Posterior cingulate gyrus (tissue), 11 donors: ENCODE measurements around the gene ITGA6.
A peak's percentile ranks its signal among the peaks of the same experiment; 100 is the strongest.

Experiments
- DNase-seq, 10 donors: peaks; one replicate each; pipeline versions ENCODE4 v3.0.0 to v3.0.0-alpha.2; 2020 to 2021; ENCODE audit warnings: mixed read lengths in 3 of 10
- intact Hi-C: fragments of 100-400 bp; cut with DNase I; formaldehyde crosslinking; loops from one replicate; pipeline ENCODE4 v1.15.1; 2023

The ITGA6 gene

DNA sequence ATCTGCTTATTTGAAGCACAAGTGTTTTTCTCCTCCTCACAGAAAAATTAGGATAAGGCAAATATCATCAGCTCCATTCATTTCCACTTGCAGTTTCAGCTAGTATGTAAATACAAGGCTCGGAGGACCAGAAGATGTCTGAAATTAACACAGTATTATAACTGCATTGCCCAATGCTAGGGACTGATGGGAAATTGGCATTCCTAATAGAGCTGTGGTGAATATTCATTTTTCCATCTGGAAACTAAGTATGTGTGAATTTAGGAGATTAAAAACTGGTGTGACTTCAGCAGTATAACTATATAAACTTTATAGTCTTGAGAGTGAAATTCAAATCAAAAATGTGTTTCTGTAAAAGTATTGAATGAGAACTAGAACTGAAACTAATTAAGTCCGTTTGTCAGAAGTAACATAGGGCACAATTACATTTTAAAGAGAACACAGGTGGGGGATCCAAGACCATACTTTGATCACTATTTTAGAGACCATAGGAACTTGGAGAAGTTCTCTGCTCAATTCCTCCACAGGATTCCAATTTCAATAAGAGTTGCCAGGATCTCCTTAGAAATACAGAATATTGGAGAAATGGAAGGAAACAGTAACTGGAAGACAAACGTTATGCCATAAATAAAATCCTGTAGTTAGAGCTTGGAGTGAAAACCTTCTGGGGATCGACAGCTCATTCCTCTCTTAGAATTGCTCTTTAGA lies 12.1 kb upstream of the ITGA6 start:
- intact Hi-C loops: no loop called here
- no peak for DNase-seq

DNA sequence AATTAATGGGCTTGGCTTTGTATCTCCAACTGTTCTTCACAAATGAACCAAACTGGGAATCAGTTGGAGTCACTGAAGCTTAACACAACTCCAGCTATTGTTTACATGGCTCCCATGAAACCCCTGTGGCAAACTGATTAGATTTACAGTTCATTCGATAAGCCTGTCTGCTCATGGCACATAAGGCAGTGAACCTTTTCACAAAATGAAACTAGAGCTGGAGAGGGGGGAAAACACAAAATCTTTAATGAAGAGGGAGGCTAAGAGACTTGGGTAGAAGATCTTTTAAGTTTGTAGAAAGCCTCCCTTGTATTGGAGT lies 11.6 kb upstream of the ITGA6 start:
- DNase-seq: no peak
- intact Hi-C loops: no loop called here

DNA sequence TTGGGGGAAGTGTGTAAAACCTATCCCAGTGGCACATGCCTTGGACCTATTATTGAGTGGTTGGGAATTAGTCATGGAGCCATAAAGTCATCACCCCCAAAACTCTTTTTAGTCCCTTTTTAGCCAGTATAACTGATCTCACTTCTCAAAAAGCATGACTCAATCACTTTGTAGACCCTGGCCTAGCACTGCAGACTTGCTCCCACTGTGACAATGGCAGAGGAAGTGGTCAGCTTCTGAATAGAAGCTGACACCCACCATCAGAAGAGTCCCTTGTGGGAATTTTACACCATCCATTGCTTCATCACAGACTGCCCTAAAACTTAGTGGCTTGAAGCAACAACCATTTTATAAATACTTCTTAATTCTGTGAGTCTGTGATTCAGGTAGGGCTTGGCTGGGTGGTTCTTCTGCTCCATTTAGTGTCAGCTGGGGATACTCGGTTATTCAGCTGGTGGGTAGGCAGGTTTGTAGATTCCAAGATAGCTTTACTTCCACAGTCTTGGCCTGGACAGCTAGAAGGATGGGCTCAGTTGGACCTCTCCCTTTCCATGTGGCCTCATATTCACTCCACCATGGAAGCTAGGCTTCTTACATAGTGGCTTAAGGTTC lies 10.8 kb upstream of the ITGA6 start:
- intact Hi-C loops: no loop called here
- DNase-seq: no peak

DNA sequence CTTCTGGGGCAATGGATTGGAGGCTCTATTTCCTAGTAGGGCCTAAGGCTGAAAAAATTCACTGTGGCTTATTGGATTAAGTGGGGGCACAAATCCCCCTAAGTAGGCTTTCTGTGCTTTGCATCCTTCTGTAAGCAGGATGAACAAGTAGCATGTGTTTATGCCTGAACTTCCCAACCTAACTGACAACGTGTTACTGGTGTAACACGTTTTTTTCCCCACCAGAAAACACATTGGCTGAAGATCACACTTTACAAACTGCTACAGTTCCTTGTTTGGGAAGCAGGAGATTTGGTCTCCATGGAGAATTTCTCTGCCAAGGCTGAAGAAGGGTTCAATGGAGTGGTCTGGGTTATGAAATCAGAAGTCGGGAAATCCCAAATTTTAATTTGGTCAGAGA lies 7.2 kb upstream of the ITGA6 start:
- no peak for DNase-seq
- intact Hi-C loops: no loop called here

DNA sequence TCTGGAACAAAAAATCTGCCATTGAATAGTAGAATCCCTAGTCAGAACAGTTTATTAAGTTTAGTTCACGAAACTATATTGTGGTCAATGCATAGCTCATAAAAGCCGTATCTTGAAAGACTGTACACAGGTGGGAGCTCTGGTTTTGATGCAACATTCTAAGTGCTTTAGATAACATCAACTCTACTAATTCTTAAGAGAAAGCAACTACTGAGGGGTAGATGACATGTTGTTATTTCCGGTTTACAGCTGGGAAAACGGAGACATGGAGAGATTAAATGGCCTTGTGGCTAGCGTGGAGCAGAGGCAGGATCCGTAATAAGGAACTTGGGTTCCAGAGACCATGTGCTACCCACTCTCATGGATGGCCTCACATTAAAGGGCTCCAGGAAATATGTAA lies 4.2 kb upstream of the ITGA6 start:
- intact Hi-C loops: no loop called here
- DNase-seq: no peak

DNA sequence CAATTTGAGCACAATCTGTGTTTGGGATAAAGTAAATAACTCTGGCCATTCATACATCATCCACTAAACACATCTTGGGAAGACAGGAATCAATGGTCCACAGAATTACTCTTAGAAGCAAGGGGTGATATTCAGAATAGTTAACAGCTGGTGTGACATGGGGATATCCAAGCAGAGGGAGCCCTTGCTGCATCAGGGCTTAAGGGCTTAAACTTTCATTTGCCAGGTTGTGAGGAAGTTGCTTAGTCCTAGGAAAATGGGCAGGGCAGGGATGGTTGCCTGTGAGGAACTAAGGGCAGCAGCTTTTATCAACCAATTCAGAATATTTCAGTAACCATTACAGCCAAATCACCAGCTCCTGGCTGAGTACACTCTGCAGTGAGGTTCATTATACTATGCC lies 2.0 kb upstream of the ITGA6 start:
- intact Hi-C loops: no loop called here
- no peak for DNase-seq

DNA sequence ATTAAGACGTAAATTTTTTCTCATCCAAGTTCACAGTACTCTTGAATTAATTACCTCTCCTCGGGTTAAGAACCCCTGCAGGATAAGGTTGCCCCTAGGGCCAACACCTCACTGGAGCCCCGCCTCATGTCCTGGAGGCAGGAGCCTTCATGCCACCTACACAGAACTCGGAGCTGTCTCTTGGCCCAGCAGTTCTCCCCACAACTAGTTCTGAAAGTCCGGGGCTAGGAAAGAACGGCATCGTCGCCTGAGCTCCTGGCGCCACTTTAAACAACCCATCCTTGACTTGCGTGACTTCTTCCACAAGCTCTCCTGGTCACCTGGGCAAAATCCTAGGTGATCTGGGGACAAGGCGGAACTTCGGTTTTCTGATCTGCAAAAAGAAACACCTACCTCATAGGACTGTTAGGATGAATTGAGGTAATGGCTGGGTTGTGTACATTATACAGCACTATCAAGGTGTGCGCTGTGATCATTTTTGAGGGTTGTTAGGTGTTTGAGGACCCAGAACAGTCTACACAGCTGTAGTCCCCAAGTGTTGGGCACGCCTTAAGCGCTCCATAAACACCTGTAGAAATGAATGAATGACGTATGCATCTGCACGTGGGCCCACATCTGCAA lies 641 bp upstream of the ITGA6 start:
- intact Hi-C loops: no loop called here
- DNase-seq: no peak

DNA sequence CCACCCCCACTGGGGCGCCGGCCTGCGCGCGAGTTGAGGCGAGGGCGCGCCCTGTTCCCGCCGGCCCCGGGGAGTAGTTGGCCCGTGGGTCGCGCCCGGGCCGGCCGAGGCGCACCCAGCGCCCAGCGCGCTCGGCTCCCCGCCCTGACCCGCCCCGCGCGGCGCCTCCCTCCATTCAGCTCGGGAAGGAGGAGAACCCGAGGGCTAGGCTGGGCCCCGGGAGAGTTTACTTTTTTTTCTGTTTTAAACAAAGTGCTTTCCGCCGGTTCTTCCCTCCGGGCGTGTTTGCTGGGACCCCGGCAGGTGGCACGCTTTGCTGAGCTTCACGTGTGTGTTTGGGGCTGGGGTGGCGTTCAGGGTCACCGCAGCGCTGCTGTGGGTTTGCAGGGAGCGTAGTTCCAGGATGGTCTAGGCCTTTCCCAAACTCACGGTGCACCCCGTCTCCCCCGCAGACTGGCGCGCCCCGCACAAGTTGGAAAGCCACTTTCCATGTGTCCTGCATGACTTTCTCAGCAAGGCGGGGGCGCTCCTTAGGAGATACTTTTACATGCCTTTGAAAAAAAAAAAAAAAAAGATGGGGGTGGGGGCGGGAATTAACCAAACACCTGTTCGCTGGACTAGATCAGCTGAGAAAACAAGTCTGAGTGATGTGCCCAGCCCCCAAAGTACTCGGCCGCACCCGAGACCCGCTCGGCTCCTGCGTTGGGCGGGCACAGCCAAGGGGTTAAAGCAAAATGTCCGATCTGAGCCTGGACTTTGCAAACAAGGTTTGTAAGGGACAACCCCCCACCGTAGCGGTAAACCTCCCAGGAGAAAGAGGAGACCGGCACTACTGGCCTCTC lies 825 bp downstream of the ITGA6 start:
- peak in 5 of 10 donors; percentile 16 to 77 (median 43) for DNase-seq
- intact Hi-C loops: no loop called here

DNA sequence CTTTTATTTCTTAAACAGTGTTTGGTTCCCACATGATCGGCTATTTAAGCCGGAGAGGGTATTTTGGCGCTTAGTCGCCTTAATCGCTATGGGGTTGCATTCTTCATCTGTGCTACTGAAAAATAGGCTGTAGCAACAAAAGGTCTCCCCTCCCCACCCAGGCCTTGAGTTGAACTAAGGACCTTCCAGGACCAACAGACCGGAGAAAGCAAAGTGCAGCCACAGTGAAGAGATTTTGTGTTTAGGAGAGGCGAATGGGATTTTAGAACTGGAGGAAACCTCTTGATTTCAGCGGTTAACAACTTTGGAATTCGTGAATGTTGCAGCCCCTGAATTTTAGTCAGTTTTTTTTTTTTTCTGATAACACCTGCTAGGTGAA lies 1.4 kb downstream of the ITGA6 start:
- no peak for DNase-seq
- intact Hi-C loops: no loop called here

DNA sequence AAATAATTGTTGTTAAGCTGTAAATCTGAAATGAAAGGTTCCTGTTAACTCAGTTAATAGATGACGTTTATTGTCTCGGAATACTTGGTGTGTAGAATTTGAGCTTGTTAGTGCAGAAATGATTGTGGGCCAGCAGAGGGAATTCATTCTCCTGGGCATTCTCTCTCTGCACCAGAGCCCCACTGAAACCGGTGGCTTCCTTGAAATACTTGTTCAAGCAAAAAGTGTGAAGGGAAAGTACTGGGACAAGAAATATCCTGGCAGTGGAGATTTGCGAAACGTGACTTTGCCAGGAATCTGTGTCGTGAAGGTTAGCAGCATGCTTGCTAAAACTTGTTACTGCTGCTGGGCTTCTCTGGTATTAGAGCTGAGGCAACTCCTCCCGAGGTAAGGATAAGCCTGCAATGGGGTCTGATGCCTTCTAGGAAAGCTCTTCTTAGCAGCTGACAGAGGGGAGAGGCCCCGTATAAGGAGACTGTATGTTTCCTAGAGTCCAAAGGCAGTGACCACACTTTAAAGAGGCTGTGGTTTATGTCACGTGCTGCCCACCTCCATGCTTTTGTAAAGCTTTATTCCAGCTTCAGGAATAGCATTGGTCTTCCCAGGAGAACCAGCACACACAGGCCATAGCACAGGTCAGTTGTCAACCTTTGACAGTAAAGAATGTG lies 2.0 kb downstream of the ITGA6 start:
- no peak for DNase-seq
- intact Hi-C loops: no loop called here

DNA sequence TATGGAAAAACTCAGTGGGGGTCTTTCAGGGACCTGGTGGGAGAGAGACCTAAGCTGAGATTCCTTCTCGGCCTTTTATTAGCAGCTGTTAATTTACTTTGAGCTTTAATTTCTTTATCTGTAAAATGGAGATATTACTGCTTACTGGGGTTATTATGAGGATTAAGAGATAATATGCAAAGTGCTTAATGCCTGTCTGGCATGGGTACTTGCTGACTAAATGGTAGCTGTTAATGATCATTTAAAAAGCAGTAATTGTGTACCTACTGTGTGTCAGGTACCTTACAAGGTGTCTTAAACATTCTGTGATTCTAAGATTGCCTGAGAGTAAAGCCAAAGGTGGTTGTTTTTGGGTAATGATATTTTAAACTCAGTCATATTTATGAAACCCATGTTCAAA lies 2.6 kb downstream of the ITGA6 start:
- intact Hi-C loops: no loop called here
- no peak for DNase-seq

DNA sequence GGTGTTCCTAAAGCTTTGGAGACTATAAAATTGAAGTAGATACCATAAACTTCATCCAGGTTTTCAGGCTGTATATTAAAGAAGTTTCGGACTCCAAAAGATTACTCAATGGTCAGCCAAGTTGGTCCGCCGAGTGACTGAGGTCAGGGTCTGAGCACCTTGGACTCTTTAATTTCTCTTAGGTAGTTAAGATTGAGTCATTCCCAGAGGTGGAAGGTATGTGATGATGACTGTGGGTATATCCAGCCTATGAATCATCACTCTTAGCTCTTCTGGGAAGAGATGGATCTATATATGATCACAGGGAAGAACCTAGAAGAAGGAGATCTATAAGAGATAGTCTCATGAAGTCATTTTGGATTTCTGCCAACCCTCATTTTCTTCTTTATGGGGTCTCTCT lies 3.3 kb downstream of the ITGA6 start:
- intact Hi-C loops: no loop called here
- no peak for DNase-seq

DNA sequence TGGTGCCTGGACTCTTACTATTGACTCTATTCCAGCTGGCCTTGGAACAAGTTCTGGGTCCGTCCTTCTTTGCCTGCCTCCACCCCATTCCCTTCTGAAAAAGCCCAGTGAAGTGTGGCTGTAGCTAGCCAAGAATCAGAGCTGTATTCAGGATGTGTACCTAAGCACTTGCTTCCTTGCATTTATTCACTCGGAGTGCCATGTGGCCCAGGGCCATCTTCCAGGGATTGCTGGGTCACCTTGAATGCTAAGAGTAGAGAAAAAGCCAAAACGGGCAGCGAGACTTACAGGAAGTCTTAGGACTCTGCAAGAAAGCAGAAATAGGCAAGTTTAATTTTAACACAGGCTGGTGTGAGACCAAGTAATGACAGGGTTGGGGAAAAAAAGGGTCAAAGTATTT lies 4.1 kb downstream of the ITGA6 start:
- peak in 6 of 10 donors; percentile 19 to 88 (median 40) for DNase-seq
- intact Hi-C loops: no loop called here

DNA sequence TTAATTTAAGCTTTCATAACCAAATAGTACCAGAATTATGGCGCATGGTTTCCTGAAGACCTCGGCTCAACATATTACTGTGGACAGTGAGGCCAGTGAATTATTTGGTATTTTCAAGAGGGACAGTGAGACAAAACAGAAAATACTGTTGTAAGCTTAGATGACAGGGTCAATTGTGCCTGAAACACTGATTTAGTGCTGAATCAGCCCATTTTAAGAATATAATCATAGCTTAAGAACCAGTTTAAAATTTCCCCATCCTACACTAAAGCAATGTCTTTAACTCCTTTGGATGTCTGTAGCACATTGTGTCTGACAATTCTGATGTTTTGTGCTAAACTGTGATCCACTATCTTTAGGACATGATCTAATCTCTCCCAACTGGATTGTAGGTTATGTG lies 4.6 kb downstream of the ITGA6 start:
- no peak for DNase-seq
- intact Hi-C loops: no loop called here

DNA sequence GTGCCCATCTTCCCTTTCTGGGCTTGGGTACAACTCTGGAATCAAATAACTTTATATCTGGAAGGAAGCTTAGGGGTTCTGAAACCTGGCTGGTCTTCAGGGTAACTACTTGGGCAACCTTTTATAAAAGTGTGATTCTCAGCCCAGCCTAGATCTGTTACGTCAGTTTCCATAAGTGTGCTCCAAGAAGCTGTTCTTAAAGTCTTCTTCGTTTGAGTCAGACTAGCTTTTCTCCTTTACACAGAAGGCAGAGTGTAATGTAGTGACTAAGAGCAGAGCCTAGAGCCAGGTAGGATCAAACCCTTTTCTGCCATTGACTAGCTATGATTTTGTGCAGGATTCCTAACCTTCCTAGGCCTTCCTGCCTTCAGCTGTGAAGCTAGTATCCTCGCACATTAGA lies 5.8 kb downstream of the ITGA6 start:
- no peak for DNase-seq
- intact Hi-C loops: no loop called here

DNA sequence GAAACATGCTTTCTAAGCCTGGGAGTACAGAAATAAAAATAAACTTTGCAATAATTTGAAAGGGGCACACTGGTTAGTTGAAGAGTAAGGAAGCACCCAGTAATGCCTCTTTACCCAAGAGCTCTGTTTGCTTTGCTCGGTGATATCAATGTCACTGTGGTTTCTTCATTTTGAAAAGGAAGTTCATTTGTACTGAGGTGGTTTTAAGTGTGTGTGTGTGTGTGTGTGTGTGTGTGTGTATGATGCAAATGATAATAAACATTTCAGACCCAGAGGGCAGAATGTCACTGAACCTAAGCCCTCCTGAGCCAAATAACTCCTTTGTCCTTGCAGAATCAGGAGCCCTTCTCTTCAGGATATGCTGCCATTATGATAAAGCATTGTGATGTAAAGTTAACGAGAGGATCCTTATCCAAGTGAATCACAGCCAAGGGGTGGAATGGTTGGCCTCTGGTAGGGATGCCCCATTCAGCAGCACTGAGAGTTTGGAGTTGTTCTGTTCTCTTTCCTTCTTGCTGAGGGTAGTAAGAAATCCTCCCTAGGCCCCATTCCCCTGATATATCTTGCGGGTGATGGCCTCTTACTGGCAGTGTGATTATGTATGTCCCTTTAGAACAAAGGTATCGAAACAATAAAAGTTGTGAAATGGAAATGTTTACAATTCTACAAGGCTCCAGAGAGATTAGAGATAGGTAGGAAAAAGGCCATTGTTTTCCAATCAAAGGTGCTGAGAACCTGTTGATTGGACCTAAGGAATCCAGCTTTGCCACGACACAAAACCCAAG lies 7.6 kb downstream of the ITGA6 start:
- intact Hi-C loops: no loop called here
- no peak for DNase-seq

DNA sequence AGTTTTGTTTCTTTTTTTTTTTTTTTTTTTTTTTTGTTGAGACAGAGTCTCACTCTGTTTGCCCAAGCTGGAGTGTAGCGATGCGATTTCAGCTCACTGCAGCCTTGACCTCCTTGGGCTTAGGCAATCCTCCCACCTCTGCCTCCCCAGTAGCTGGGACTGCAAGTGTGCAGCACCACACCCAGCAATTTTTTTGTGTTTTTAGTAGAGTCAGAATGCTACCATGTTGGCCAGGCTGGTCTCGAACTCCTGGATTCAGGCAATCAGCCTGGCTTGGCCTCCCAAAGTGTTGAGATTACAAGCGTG lies 8.2 kb downstream of the ITGA6 start:
- intact Hi-C loops: no loop called here
- no peak for DNase-seq

DNA sequence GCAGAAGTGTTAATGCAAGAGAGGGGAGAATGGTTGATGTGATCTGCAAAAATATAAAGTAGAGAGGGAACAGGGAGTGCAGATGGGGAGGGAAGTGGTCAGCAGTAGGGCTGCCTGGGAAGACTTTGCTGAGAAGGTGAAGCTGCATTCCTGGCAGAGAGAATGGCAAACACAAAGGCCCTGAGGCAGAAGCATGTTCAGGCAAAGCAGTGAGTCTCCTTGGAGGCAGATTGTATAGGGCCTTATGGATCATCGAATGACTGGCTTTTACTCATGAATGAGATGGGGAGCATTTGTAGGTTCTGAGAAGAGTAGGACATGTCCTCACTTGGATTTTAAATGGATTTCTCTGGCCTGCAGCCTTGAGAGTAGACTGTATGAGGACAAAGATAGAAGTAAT lies 9.5 kb downstream of the ITGA6 start:
- no peak for DNase-seq
- intact Hi-C loops: no loop called here

DNA sequence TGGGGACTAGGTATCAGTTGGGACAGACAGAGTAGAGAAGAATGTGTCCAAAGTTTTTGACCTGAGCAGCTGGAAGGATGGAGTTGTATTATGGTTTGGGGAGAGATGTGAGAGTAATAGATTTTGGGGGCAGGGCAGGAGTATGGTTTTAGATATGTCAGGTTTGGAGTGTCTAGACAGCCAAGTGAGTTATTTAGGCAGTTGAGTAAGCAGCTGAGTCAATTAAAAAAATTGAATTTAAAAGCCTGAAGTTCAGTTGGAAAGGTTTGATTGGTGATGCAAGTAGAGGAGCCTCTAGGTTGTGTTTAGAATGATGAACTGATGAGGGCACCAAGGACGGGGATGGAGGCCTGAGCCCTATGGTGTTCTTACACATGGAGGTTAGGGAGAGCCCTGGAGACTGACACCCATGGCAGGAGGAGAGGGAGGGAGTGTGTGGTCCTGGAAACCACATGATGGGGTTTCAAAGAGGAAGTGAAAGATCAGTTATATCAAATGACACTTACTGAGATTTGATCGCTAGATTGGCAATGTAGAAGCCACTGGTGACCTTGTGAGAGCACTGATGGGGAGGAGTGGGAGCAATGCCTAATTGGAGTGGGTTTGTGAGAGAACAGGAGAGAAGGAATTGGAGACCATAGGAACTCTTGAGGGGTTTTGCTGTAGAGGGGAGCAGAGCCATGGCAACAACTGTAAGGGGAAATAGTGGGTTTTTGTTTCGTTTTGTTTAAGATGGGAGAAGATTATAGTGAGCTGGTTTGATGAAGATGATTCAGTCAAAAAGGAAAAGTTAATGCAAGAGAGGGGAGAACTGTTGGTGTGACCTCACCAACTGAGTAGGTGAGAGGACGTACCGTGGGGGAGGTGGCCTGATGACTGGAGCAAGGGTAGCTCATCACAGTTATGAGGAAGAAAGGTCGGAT lies 10.3 kb downstream of the ITGA6 start:
- intact Hi-C loops: no loop called here
- DNase-seq: no peak
